Stimulated activated CD8-positive, alpha-beta memory T cell treated with anti-CD3 and anti-CD28 coated beads, Interleukin-15, amount 100 ng/mL, for 4 hours (primary cell): Measurements from ENCODE around the gene WWOX.

ENCODE experiments used
- DNase-seq, 2 donors: peaks; one replicate each; pipeline ENCODE4 v3.0.0-alpha.2; 2020; ENCODE audit warnings: low read depth in 2 of 2

WWOX gene

GRCh38 chr16:78194948-78195347 is 95.5 kb downstream of the WWOX start:
- no peak for DNase-seq

GRCh38 chr16:78195797-78196196 is 96.3 kb downstream of the WWOX start:
- no peak for DNase-seq

GRCh38 chr16:78196502-78196901 is 97.0 kb downstream of the WWOX start:
- DNase-seq, result no peak

- DNase-seq, result no peak
Measured at GRCh38 chr16:78198288-78198687, 98.8 kb downstream of the WWOX start.

- no peak for DNase-seq
Measured at GRCh38 chr16:78199325-78200022, 100.0 kb downstream of the WWOX start.

GRCh38 chr16:78200023-78200389 is 100.6 kb downstream of the WWOX start:
- no peak for DNase-seq

GRCh38 chr16:78200623-78201096 is 101.2 kb downstream of the WWOX start:
- DNase-seq, result no peak

- DNase-seq, result no peak
Measured at GRCh38 chr16:78205506-78205905, 106.1 kb downstream of the WWOX start.

- DNase-seq, result no peak
Measured at GRCh38 chr16:78206623-78207223, 107.3 kb downstream of the WWOX start.

GRCh38 chr16:78209951-78210661 is 110.7 kb downstream of the WWOX start:
- no peak for DNase-seq

GRCh38 chr16:78211020-78211599 is 111.7 kb downstream of the WWOX start:
- no peak for DNase-seq

- no peak for DNase-seq
Measured at GRCh38 chr16:78211946-78212345, 112.5 kb downstream of the WWOX start.

- DNase-seq, result no peak
Measured at GRCh38 chr16:78212674-78213073, 113.2 kb downstream of the WWOX start.

- no peak for DNase-seq
Measured at GRCh38 chr16:78213751-78214150, 114.3 kb downstream of the WWOX start.

GRCh38 chr16:78215222-78215621 is 115.8 kb downstream of the WWOX start:
- DNase-seq, result no peak

- no peak for DNase-seq
Measured at GRCh38 chr16:78216166-78216745, 116.8 kb downstream of the WWOX start.

- DNase-seq, result no peak
Measured at GRCh38 chr16:78217276-78217675, 117.8 kb downstream of the WWOX start.

- no peak for DNase-seq
Measured at GRCh38 chr16:78218279-78218678, 118.8 kb downstream of the WWOX start.

- no peak for DNase-seq
Measured at GRCh38 chr16:78218856-78219651, 119.6 kb downstream of the WWOX start.

GRCh38 chr16:78220571-78220970 is 121.1 kb downstream of the WWOX start:
- DNase-seq, result no peak

- no peak for DNase-seq
Measured at GRCh38 chr16:78221892-78222291, 122.4 kb downstream of the WWOX start.
